ENCODE results near the gene WDR48. TPM values are rescaled to one million over a fixed set of nuclear protein-coding genes. Genes with fewer than 3 reads are reported as not detected.

The WDR48 gene
- total RNA-seq, 1 experiment from 2014 or later, result 34.1 TPM

DNA sequence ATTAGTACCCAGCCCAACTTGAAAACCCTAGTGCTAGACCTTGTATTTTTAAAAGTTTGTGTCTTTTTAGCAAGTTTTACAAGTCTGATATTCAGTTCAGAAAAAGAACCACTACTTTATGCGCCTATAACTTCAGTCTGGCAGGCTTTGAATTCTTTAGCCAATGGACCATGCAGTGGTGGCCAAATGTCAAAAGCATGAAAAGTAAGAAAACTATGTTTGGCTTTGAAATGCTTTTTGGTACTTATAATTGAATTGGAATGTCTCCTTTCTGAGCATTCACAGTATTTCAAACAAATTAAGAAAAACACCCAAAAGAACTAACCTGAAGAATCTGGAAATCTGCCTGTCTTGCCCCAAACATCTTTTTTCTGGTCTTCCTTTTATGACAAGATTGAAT lies 12.8 kb downstream of the WDR48 start:
- intact Hi-C loops (cut with micrococcal nuclease; ENCODE audit: unreplicated experiment), result no loop called here
- no peaks in the 10 kb centered on the region for H3K36me3 Mint-ChIP-seq (ENCODE audit: insufficient read depth, unreplicated experiment)
- no peak overlapping the region for H3K4me3 Mint-ChIP-seq (ENCODE audit: low read depth, unreplicated experiment)
- peaks cover 15% of the 10 kb centered on the region for H3K4me1 Mint-ChIP-seq (ENCODE audit: low read depth, unreplicated experiment)
- H3K9me3 Mint-ChIP-seq (ENCODE audit: low read depth, unreplicated experiment), result no peaks in the 10 kb centered on the region
- no TSS peak for BruUV-seq (replicated peaks)
- CTCF ChIA-PET, result no interaction called here
- H3K27me3 Mint-ChIP-seq (ENCODE audit: unreplicated experiment), result no peaks in the 10 kb centered on the region
- no peak for DNase-seq
- no peak overlapping the region for H3K27ac Mint-ChIP-seq (ENCODE audit: unreplicated experiment)
- TF ChIP-seq, protein P1, sequence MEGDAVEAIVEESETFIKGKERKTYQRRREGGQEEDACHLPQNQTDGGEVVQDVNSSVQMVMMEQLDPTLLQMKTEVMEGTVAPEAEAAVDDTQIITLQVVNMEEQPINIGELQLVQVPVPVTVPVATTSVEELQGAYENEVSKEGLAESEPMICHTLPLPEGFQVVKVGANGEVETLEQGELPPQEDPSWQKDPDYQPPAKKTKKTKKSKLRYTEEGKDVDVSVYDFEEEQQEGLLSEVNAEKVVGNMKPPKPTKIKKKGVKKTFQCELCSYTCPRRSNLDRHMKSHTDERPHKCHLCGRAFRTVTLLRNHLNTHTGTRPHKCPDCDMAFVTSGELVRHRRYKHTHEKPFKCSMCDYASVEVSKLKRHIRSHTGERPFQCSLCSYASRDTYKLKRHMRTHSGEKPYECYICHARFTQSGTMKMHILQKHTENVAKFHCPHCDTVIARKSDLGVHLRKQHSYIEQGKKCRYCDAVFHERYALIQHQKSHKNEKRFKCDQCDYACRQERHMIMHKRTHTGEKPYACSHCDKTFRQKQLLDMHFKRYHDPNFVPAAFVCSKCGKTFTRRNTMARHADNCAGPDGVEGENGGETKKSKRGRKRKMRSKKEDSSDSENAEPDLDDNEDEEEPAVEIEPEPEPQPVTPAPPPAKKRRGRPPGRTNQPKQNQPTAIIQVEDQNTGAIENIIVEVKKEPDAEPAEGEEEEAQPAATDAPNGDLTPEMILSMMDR (IDR thresholded peaks at IDR 0.05; ENCODE audit: unreplicated experiment), result no peak

DNA sequence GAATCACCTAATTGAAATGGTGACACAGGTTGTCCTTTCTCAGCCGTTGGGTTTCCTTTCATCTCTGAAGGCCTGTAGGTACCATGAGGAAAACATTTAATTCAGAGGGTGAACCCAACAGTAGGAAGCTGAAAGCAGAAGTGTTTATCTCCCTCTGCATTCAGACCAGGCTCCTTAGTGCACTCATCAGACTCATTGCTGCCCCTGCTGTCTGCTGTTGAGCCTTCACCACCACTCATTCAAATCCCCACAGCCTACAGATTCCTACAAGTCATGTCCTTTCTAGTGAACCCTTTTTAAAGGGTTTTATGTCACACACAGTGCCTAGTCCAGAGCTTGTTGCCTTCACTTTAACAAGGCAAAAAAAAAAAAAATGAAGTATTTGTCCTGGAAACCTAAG lies 13.4 kb downstream of the WDR48 start:
- H3K27ac Mint-ChIP-seq (ENCODE audit: unreplicated experiment), result no peak overlapping the region
- H3K4me3 Mint-ChIP-seq (ENCODE audit: low read depth, unreplicated experiment), result no peak overlapping the region
- H3K27me3 Mint-ChIP-seq (ENCODE audit: unreplicated experiment), result no peaks in the 10 kb centered on the region
- intact Hi-C loops (cut with micrococcal nuclease; ENCODE audit: unreplicated experiment), result no loop called here
- CTCF ChIA-PET, result no interaction called here
- TF ChIP-seq, protein P1 (IDR thresholded peaks at IDR 0.05; ENCODE audit: unreplicated experiment), result peak; percentile 36
- H3K36me3 Mint-ChIP-seq (ENCODE audit: insufficient read depth, unreplicated experiment), result no peaks in the 10 kb centered on the region
- no peaks in the 10 kb centered on the region for H3K9me3 Mint-ChIP-seq (ENCODE audit: low read depth, unreplicated experiment)
- DNase-seq, result peak; percentile 40
- no TSS peak for BruUV-seq (replicated peaks)
- peaks cover 15% of the 10 kb centered on the region for H3K4me1 Mint-ChIP-seq (ENCODE audit: low read depth, unreplicated experiment)

- H3K4me1 Mint-ChIP-seq (ENCODE audit: low read depth, unreplicated experiment), result peaks cover 5% of the 10 kb centered on the region
- no peaks in the 10 kb centered on the region for H3K9me3 Mint-ChIP-seq (ENCODE audit: low read depth, unreplicated experiment)
- no TSS peak for BruUV-seq (replicated peaks)
- H3K27me3 Mint-ChIP-seq (ENCODE audit: unreplicated experiment), result no peaks in the 10 kb centered on the region
- DNase-seq, result no peak
- H3K4me3 Mint-ChIP-seq (ENCODE audit: low read depth, unreplicated experiment), result no peak overlapping the region
- intact Hi-C loops (cut with micrococcal nuclease; ENCODE audit: unreplicated experiment), result no loop called here
- no peak overlapping the region for H3K27ac Mint-ChIP-seq (ENCODE audit: unreplicated experiment)
- H3K36me3 Mint-ChIP-seq (ENCODE audit: insufficient read depth, unreplicated experiment), result no peaks in the 10 kb centered on the region
- CTCF ChIA-PET, result no interaction called here
- TF ChIP-seq, protein P1 (IDR thresholded peaks at IDR 0.05; ENCODE audit: unreplicated experiment), result no peak
Measured at GRCh38 chr3:39067286-39067685, 15.5 kb downstream of the WDR48 start.

DNA sequence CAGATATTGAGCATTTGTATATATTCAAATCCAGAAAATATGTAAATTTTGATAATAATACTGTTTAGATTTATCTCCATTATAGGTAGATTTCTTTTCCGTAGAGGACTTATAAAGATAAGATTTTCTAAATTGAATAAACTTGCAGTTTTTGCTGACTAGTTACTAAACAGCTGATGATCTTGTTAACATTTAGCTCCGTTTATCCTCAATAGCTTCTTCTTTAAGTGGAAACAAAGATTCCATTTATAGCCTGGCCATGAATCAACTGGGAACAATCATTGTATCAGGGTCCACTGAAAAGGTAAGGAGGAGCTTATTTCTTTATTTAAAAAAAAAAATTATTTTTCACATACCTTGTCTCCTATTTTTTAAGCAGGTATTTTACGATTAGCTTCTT lies 16.7 kb downstream of the WDR48 start:
- Mint-ChIP-seq H3K27ac (ENCODE audit: unreplicated experiment) (no peak overlapping the region), H3K27me3 (ENCODE audit: unreplicated experiment) (no peaks in the 10 kb centered on the region), H3K9me3 (ENCODE audit: low read depth, unreplicated experiment) (no peaks in the 10 kb centered on the region), H3K4me1 (ENCODE audit: low read depth, unreplicated experiment) (no peaks in the 10 kb centered on the region), H3K4me3 (ENCODE audit: low read depth, unreplicated experiment) (no peak overlapping the region), H3K36me3 (ENCODE audit: insufficient read depth, unreplicated experiment) (no peaks in the 10 kb centered on the region)
- CTCF ChIA-PET, result no interaction called here
- DNase-seq, result no peak
- intact Hi-C loops (cut with micrococcal nuclease; ENCODE audit: unreplicated experiment), result no loop called here
- no TSS peak for BruUV-seq (replicated peaks)
- TF ChIP-seq, protein P1 (IDR thresholded peaks at IDR 0.05; ENCODE audit: unreplicated experiment), result no peak

GRCh38 chr3:39075910-39076309 lies 24.1 kb downstream of the WDR48 start:
- Mint-ChIP-seq H3K36me3 (ENCODE audit: insufficient read depth, unreplicated experiment) (peaks cover 16% of the 10 kb centered on the region), H3K4me3 (ENCODE audit: low read depth, unreplicated experiment) (no peak overlapping the region), H3K4me1 (ENCODE audit: low read depth, unreplicated experiment) (no peaks in the 10 kb centered on the region), H3K9me3 (ENCODE audit: low read depth, unreplicated experiment) (no peaks in the 10 kb centered on the region), H3K27me3 (ENCODE audit: unreplicated experiment) (no peaks in the 10 kb centered on the region), H3K27ac (ENCODE audit: unreplicated experiment) (no peak overlapping the region)
- no TSS peak for BruUV-seq (replicated peaks)
- TF ChIP-seq, protein P1 (IDR thresholded peaks at IDR 0.05; ENCODE audit: unreplicated experiment), result no peak
- CTCF ChIA-PET, result no interaction called here
- DNase-seq, result no peak
- intact Hi-C loops (cut with micrococcal nuclease; ENCODE audit: unreplicated experiment), result no loop called here

Measured in Calu3 (cell line).